ENCODE measurements around the gene NPLOC4.

Gene NPLOC4

GRCh38 chr17:81543756-81544155 is 93.2 kb downstream of the NPLOC4 start:
- Histone ChIP-seq H3K9ac (ENCODE audit: low read depth in 1 of 2, low read length in 2 of 2) (no peak overlapping the region), H3K4me3 (ENCODE audit: low read length in 2 of 2) (no peak overlapping the region), H3K4me1 (ENCODE audit: control insufficient read depth in 2 of 2, insufficient read depth in 2 of 2, low read length in 2 of 2) (no peaks in the 10 kb centered on the region), H3K36me3 (ENCODE audit: control insufficient read depth in 2 of 2, insufficient read depth in 2 of 2, low read length in 2 of 2) (peaks cover 38 to 48% of the 10 kb centered on the region in 2 donors), H3K27me3 (ENCODE audit: control insufficient read depth in 2 of 2, insufficient read depth in 2 of 2, low read length in 2 of 2) (no peaks in the 10 kb centered on the region), H3K27ac (ENCODE audit: low read depth in 2 of 2, low read length in 2 of 2) (no peak overlapping the region), H3K9me3 (ENCODE audit: control insufficient read depth in 2 of 2, low read length in 2 of 2) (no peaks in the 10 kb centered on the region)

GRCh38 chr17:81543339-81543675 is 93.6 kb downstream of the NPLOC4 start:
- peaks cover 39 to 47% of the 10 kb centered on the region in 2 donors for H3K36me3 ChIP-seq (ENCODE audit: control insufficient read depth in 2 of 2, insufficient read depth in 2 of 2, low read length in 2 of 2)
- H3K9me3 ChIP-seq (ENCODE audit: control insufficient read depth in 2 of 2, low read length in 2 of 2): no peaks in the 10 kb centered on the region
- H3K4me1 ChIP-seq (ENCODE audit: control insufficient read depth in 2 of 2, insufficient read depth in 2 of 2, low read length in 2 of 2): no peaks in the 10 kb centered on the region
- H3K4me3 ChIP-seq (ENCODE audit: low read length in 2 of 2): no peak overlapping the region
- no peak overlapping the region for H3K9ac ChIP-seq (ENCODE audit: low read depth in 1 of 2, low read length in 2 of 2)
- no peaks in the 10 kb centered on the region for H3K27me3 ChIP-seq (ENCODE audit: control insufficient read depth in 2 of 2, insufficient read depth in 2 of 2, low read length in 2 of 2)
- H3K27ac ChIP-seq (ENCODE audit: low read depth in 2 of 2, low read length in 2 of 2): no peak overlapping the region

GRCh38 chr17:81542431-81543338 is 94.2 kb downstream of the NPLOC4 start:
- Histone ChIP-seq H3K27me3 (ENCODE audit: control insufficient read depth in 2 of 2, insufficient read depth in 2 of 2, low read length in 2 of 2) (peaks cover 1 to 6% of the 10 kb centered on the region in 2 donors), H3K9ac (ENCODE audit: low read depth in 1 of 2, low read length in 2 of 2) (no peak overlapping the region), H3K27ac (ENCODE audit: low read depth in 2 of 2, low read length in 2 of 2) (no peak overlapping the region), H3K4me3 (ENCODE audit: low read length in 2 of 2) (no peak overlapping the region), H3K9me3 (ENCODE audit: control insufficient read depth in 2 of 2, low read length in 2 of 2) (no peaks in the 10 kb centered on the region), H3K36me3 (ENCODE audit: control insufficient read depth in 2 of 2, insufficient read depth in 2 of 2, low read length in 2 of 2) (peaks cover 34 to 44% of the 10 kb centered on the region in 2 donors), H3K4me1 (ENCODE audit: control insufficient read depth in 2 of 2, insufficient read depth in 2 of 2, low read length in 2 of 2) (peaks cover 2% of the 10 kb centered on the region in 2 donors)

GRCh38 chr17:81541123-81541522 is 95.8 kb downstream of the NPLOC4 start:
- Histone ChIP-seq H3K27me3 (ENCODE audit: control insufficient read depth in 2 of 2, insufficient read depth in 2 of 2, low read length in 2 of 2) (peaks cover 6 to 15% of the 10 kb centered on the region in 2 donors), H3K9ac (ENCODE audit: low read depth in 1 of 2, low read length in 2 of 2) (no peak overlapping the region), H3K27ac (ENCODE audit: low read depth in 2 of 2, low read length in 2 of 2) (no peak overlapping the region), H3K9me3 (ENCODE audit: control insufficient read depth in 2 of 2, low read length in 2 of 2) (no peaks in the 10 kb centered on the region), H3K4me3 (ENCODE audit: low read length in 2 of 2) (no peak overlapping the region), H3K4me1 (ENCODE audit: control insufficient read depth in 2 of 2, insufficient read depth in 2 of 2, low read length in 2 of 2) (peaks cover 6% of the 10 kb centered on the region in 2 donors), H3K36me3 (ENCODE audit: control insufficient read depth in 2 of 2, insufficient read depth in 2 of 2, low read length in 2 of 2) (peaks cover 25 to 34% of the 10 kb centered on the region in 2 donors)

GRCh38 chr17:81540676-81541027 is 96.3 kb downstream of the NPLOC4 start:
- H3K4me1 ChIP-seq (ENCODE audit: control insufficient read depth in 2 of 2, insufficient read depth in 2 of 2, low read length in 2 of 2): peaks cover 6% of the 10 kb centered on the region in 2 donors
- no peak overlapping the region for H3K27ac ChIP-seq (ENCODE audit: low read depth in 2 of 2, low read length in 2 of 2)
- no peak overlapping the region for H3K4me3 ChIP-seq (ENCODE audit: low read length in 2 of 2)
- peaks cover 11 to 20% of the 10 kb centered on the region in 2 donors for H3K27me3 ChIP-seq (ENCODE audit: control insufficient read depth in 2 of 2, insufficient read depth in 2 of 2, low read length in 2 of 2)
- H3K36me3 ChIP-seq (ENCODE audit: control insufficient read depth in 2 of 2, insufficient read depth in 2 of 2, low read length in 2 of 2): peaks cover 20 to 29% of the 10 kb centered on the region in 2 donors
- H3K9me3 ChIP-seq (ENCODE audit: control insufficient read depth in 2 of 2, low read length in 2 of 2): no peaks in the 10 kb centered on the region
- H3K9ac ChIP-seq (ENCODE audit: low read depth in 1 of 2, low read length in 2 of 2): no peak overlapping the region

GRCh38 chr17:81539961-81540675 is 96.8 kb downstream of the NPLOC4 start:
- H3K4me3 ChIP-seq (ENCODE audit: low read length in 2 of 2): no peak overlapping the region
- H3K27me3 ChIP-seq (ENCODE audit: control insufficient read depth in 2 of 2, insufficient read depth in 2 of 2, low read length in 2 of 2): peaks cover 11 to 21% of the 10 kb centered on the region in 2 donors
- H3K36me3 ChIP-seq (ENCODE audit: control insufficient read depth in 2 of 2, insufficient read depth in 2 of 2, low read length in 2 of 2): peaks cover 15 to 26% of the 10 kb centered on the region in 2 donors
- H3K9ac ChIP-seq (ENCODE audit: low read depth in 1 of 2, low read length in 2 of 2): no peak overlapping the region
- peaks cover 6% of the 10 kb centered on the region in 2 donors for H3K4me1 ChIP-seq (ENCODE audit: control insufficient read depth in 2 of 2, insufficient read depth in 2 of 2, low read length in 2 of 2)
- no peak overlapping the region for H3K27ac ChIP-seq (ENCODE audit: low read depth in 2 of 2, low read length in 2 of 2)
- H3K9me3 ChIP-seq (ENCODE audit: control insufficient read depth in 2 of 2, low read length in 2 of 2): no peaks in the 10 kb centered on the region

GRCh38 chr17:81539571-81539900 is 97.4 kb downstream of the NPLOC4 start:
- H3K9ac ChIP-seq (ENCODE audit: low read depth in 1 of 2, low read length in 2 of 2): no peak overlapping the region
- H3K36me3 ChIP-seq (ENCODE audit: control insufficient read depth in 2 of 2, insufficient read depth in 2 of 2, low read length in 2 of 2): peaks cover 12 to 24% of the 10 kb centered on the region in 2 donors
- H3K9me3 ChIP-seq (ENCODE audit: control insufficient read depth in 2 of 2, low read length in 2 of 2): no peaks in the 10 kb centered on the region
- peaks cover 14 to 21% of the 10 kb centered on the region in 2 donors for H3K27me3 ChIP-seq (ENCODE audit: control insufficient read depth in 2 of 2, insufficient read depth in 2 of 2, low read length in 2 of 2)
- H3K4me1 ChIP-seq (ENCODE audit: control insufficient read depth in 2 of 2, insufficient read depth in 2 of 2, low read length in 2 of 2): peaks cover 6% of the 10 kb centered on the region in 2 donors
- H3K27ac ChIP-seq (ENCODE audit: low read depth in 2 of 2, low read length in 2 of 2): no peak overlapping the region
- H3K4me3 ChIP-seq (ENCODE audit: low read length in 2 of 2): no peak overlapping the region

- H3K27me3 ChIP-seq (ENCODE audit: control insufficient read depth in 2 of 2, insufficient read depth in 2 of 2, low read length in 2 of 2): peaks cover 14 to 21% of the 10 kb centered on the region in 2 donors
- no peaks in the 10 kb centered on the region for H3K9me3 ChIP-seq (ENCODE audit: control insufficient read depth in 2 of 2, low read length in 2 of 2)
- H3K27ac ChIP-seq (ENCODE audit: low read depth in 2 of 2, low read length in 2 of 2): no peak overlapping the region
- H3K4me1 ChIP-seq (ENCODE audit: control insufficient read depth in 2 of 2, insufficient read depth in 2 of 2, low read length in 2 of 2): peaks cover 6% of the 10 kb centered on the region in 2 donors
- H3K36me3 ChIP-seq (ENCODE audit: control insufficient read depth in 2 of 2, insufficient read depth in 2 of 2, low read length in 2 of 2): peaks cover 12 to 24% of the 10 kb centered on the region in 2 donors
- no peak overlapping the region for H3K9ac ChIP-seq (ENCODE audit: low read depth in 1 of 2, low read length in 2 of 2)
- no peak overlapping the region for H3K4me3 ChIP-seq (ENCODE audit: low read length in 2 of 2)
These were observed 98.0 kb downstream of the NPLOC4 start for GRCh38 chr17:81538651-81539570.

- Histone ChIP-seq H3K9ac (ENCODE audit: low read depth in 1 of 2, low read length in 2 of 2) (no peak overlapping the region), H3K27me3 (ENCODE audit: control insufficient read depth in 2 of 2, insufficient read depth in 2 of 2, low read length in 2 of 2) (peaks cover 14 to 21% of the 10 kb centered on the region in 2 donors), H3K36me3 (ENCODE audit: control insufficient read depth in 2 of 2, insufficient read depth in 2 of 2, low read length in 2 of 2) (peaks cover 9 to 23% of the 10 kb centered on the region in 2 donors), H3K9me3 (ENCODE audit: control insufficient read depth in 2 of 2, low read length in 2 of 2) (no peaks in the 10 kb centered on the region), H3K27ac (ENCODE audit: low read depth in 2 of 2, low read length in 2 of 2) (no peak overlapping the region), H3K4me3 (ENCODE audit: low read length in 2 of 2) (no peak overlapping the region), H3K4me1 (ENCODE audit: control insufficient read depth in 2 of 2, insufficient read depth in 2 of 2, low read length in 2 of 2) (peaks cover 6% of the 10 kb centered on the region in 2 donors)
These were observed 98.9 kb downstream of the NPLOC4 start for GRCh38 chr17:81537856-81538555.

Data from mucosa of rectum (tissue), 2 donors.